ENCODE data around the gene NOXA1. TPM values are rescaled to one million over a fixed set of nuclear protein-coding genes. Genes with fewer than 3 reads are reported as not detected.

The NOXA1 gene
- total RNA-seq, 1 experiment from 2014 or later = 8.2 TPM

- ChIA-PET POLR2A (interaction anchor here (0.7 kb wide), 1 partner anchor 227 kb away, joined by 3 read pairs; no protein-coding TSS in a partner anchor), CTCF (interaction anchor here (0.6 kb wide), 1 partner anchor 42 kb away, joined by 3 read pairs; no protein-coding TSS in a partner anchor)
- Mint-ChIP-seq H3K4me1 (ENCODE audit: insufficient read depth, unreplicated experiment) (no peaks in the 10 kb centered on the region), H3K9me3 (ENCODE audit: unreplicated experiment) (no peaks in the 10 kb centered on the region), H3K27ac (ENCODE audit: low read depth, unreplicated experiment) (no peak overlapping the region), H3K36me3 (ENCODE audit: insufficient read depth, unreplicated experiment) (no peaks in the 10 kb centered on the region), H3K27me3 (ENCODE audit: insufficient read depth, unreplicated experiment) (peaks cover 31% of the 10 kb centered on the region), H3K4me3 (ENCODE audit: unreplicated experiment) (no peak overlapping the region)
- intact Hi-C loops (cut with micrococcal nuclease) = no loop called here
- no peak for TF ChIP-seq CTCF (IDR thresholded peaks at IDR 0.05; ENCODE audit: unreplicated experiment)
- BruUV-seq (replicated peaks) = no TSS peak
- no peak for DNase-seq (ENCODE audit: unreplicated experiment)
Measured at GRCh38 chr9:137467161-137467581, 44.0 kb downstream of the NOXA1 start.

- Mint-ChIP-seq H3K27ac (ENCODE audit: low read depth, unreplicated experiment) (no peak overlapping the region), H3K4me1 (ENCODE audit: insufficient read depth, unreplicated experiment) (no peaks in the 10 kb centered on the region), H3K9me3 (ENCODE audit: unreplicated experiment) (no peaks in the 10 kb centered on the region), H3K27me3 (ENCODE audit: insufficient read depth, unreplicated experiment) (peaks cover 31% of the 10 kb centered on the region), H3K36me3 (ENCODE audit: insufficient read depth, unreplicated experiment) (peaks cover 4% of the 10 kb centered on the region), H3K4me3 (ENCODE audit: unreplicated experiment) (no peak overlapping the region)
- POLR2A ChIA-PET = no interaction called here
- BruUV-seq (replicated peaks) = no TSS peak
- DNase-seq (ENCODE audit: unreplicated experiment) = no peak
- intact Hi-C loops (cut with micrococcal nuclease) = no loop called here
- CTCF ChIA-PET = interaction anchor here (0.5 kb wide), 1 partner anchor 67 kb away, joined by 3 read pairs; no protein-coding TSS in a partner anchor
- no peak for TF ChIP-seq CTCF (IDR thresholded peaks at IDR 0.05; ENCODE audit: unreplicated experiment)
Measured at GRCh38 chr9:137467896-137468295, 44.7 kb downstream of the NOXA1 start.

- POLR2A ChIA-PET = interaction anchor here (1.4 kb wide), 1 partner anchor 11 kb away, joined by 4 read pairs; no protein-coding TSS in a partner anchor
- intact Hi-C loops (cut with micrococcal nuclease) = no loop called here
- Mint-ChIP-seq H3K4me1 (ENCODE audit: insufficient read depth, unreplicated experiment) (no peaks in the 10 kb centered on the region), H3K27me3 (ENCODE audit: insufficient read depth, unreplicated experiment) (peaks cover 27% of the 10 kb centered on the region), H3K9me3 (ENCODE audit: unreplicated experiment) (peaks cover 7% of the 10 kb centered on the region), H3K4me3 (ENCODE audit: unreplicated experiment) (no peak overlapping the region), H3K27ac (ENCODE audit: low read depth, unreplicated experiment) (no peak overlapping the region), H3K36me3 (ENCODE audit: insufficient read depth, unreplicated experiment) (peaks cover 6% of the 10 kb centered on the region)
- CTCF ChIA-PET = no interaction called here
- BruUV-seq (replicated peaks) = no TSS peak
- TF ChIP-seq CTCF (IDR thresholded peaks at IDR 0.05; ENCODE audit: unreplicated experiment) = no peak
- DNase-seq (ENCODE audit: unreplicated experiment) = no peak
Measured at GRCh38 chr9:137470785-137471184, 47.6 kb downstream of the NOXA1 start.

- intact Hi-C loops (cut with micrococcal nuclease) = no loop called here
- no peak overlapping the region for H3K27ac Mint-ChIP-seq (ENCODE audit: low read depth, unreplicated experiment)
- ChIA-PET CTCF (interaction anchor here (0.7 to 1.0 kb wide), 2 partner anchors 17 to 350 kb away, joined by 3 to 4 read pairs; no protein-coding TSS in a partner anchor), POLR2A (no interaction called here)
- BruUV-seq (replicated peaks) = no TSS peak
- peaks cover 15% of the 10 kb centered on the region for H3K9me3 Mint-ChIP-seq (ENCODE audit: unreplicated experiment)
- TF ChIP-seq CTCF (IDR thresholded peaks at IDR 0.05; ENCODE audit: unreplicated experiment) = no peak
- no peaks in the 10 kb centered on the region for H3K4me1 Mint-ChIP-seq (ENCODE audit: insufficient read depth, unreplicated experiment)
- H3K4me3 Mint-ChIP-seq (ENCODE audit: unreplicated experiment) = no peak overlapping the region
- peaks cover 18% of the 10 kb centered on the region for H3K27me3 Mint-ChIP-seq (ENCODE audit: insufficient read depth, unreplicated experiment)
- H3K36me3 Mint-ChIP-seq (ENCODE audit: insufficient read depth, unreplicated experiment) = peaks cover 6% of the 10 kb centered on the region
- no peak for DNase-seq (ENCODE audit: unreplicated experiment)
Measured at GRCh38 chr9:137474271-137474670, 51.1 kb downstream of the NOXA1 start.

Data from MCF 10A (cell line).